Natural killer cell (primary cell): Measurements from ENCODE around the gene OR1K1. TPM values are rescaled to one million over a fixed set of nuclear protein-coding genes. Genes with fewer than 3 reads are reported as not detected.

ENCODE experiments used
- ATAC-seq, 3 donors: fragments of 150-1000 bp in 2 of 3; fragments of 200-7000 bp in 1 of 3; cut with Tn5 transposase; 1 replicate in 1 of 3; 2 replicates in 2 of 3; pipeline ENCODE4 v1.10.0; 2021; ENCODE audit warnings: mild to moderate bottlenecking in 2 of 3, moderate library complexity in 2 of 3
- DNase-seq, 2 donors: peaks; one replicate each; pipeline versions ENCODE4 v3.0.0 to v3.0.0-alpha.2; 2013 to 2021; ENCODE audit warnings: mixed read lengths in 1 of 2
- H3K27ac ChIP-seq: one replicate; pipeline ENCODE4 v1.5.1; 2013; ENCODE audit warnings: mild to moderate bottlenecking, low read length
- H3K27me3 ChIP-seq: one replicate; pipeline ENCODE4 v1.6.1; 2013; ENCODE audit warnings: low read length; ENCODE audit not compliant: control insufficient read depth, insufficient read depth
- H3K36me3 ChIP-seq: one replicate; pipeline ENCODE4 v1.6.1; 2013; ENCODE audit warnings: low read length; ENCODE audit not compliant: control insufficient read depth, insufficient read depth
- H3K4me1 ChIP-seq: one replicate; pipeline ENCODE4 v1.6.1; 2013; ENCODE audit warnings: low read length; ENCODE audit not compliant: control insufficient read depth, insufficient read depth
- H3K4me3 ChIP-seq: one replicate; pipeline ENCODE4 v1.5.1; 2013; ENCODE audit warnings: low read length
- H3K9me3 ChIP-seq: one replicate; pipeline ENCODE4 v1.6.1; 2013; ENCODE audit warnings: low read length; ENCODE audit not compliant: control insufficient read depth, insufficient read depth
- H3K27ac Mint-ChIP-seq, 2 donors: one replicate each; pipeline ENCODE4 v1.8.0; 2022; ENCODE audit warnings: mild to moderate bottlenecking in 2 of 2, mixed read lengths in 2 of 2, moderate library complexity in 1 of 2
- H3K27me3 Mint-ChIP-seq, 2 donors: one replicate each; pipeline ENCODE4 v1.8.0; 2022; ENCODE audit warnings: low read depth in 2 of 2, mixed read lengths in 2 of 2
- H3K36me3 Mint-ChIP-seq: one replicate; pipeline ENCODE4 v1.8.0; 2022; ENCODE audit warnings: mixed read lengths
- H3K4me1 Mint-ChIP-seq, 2 donors: one replicate each; pipeline ENCODE4 v1.8.0; 2022; ENCODE audit warnings: mixed read lengths in 2 of 2
- H3K4me3 Mint-ChIP-seq: one replicate; pipeline ENCODE4 v1.8.0; 2022; ENCODE audit warnings: mild to moderate bottlenecking, moderate library complexity, mixed read lengths
- H3K9me3 Mint-ChIP-seq, 2 donors: one replicate each; pipeline ENCODE4 v1.8.0; 2022; ENCODE audit warnings: mixed read lengths in 2 of 2
- CTCF ChIP-seq: fragments of 200-600 bp; IDR thresholded peaks from one replicate; pipeline ENCODE4 v1.8.0; 2022; ENCODE audit warnings: antibody characterized with exemption
- WGBS: methylation state at CpG from one replicate; pipeline ENCODE4 v1.1.7; 2013; ENCODE audit warnings: missing lambda C conversion rate; ENCODE audit not compliant: insufficient coverage; 5-methylcytosine and 5-hydroxymethylcytosine counted together
- intact Hi-C: fragments of 100-400 bp; cut with micrococcal nuclease; formaldehyde crosslinking; loops from one replicate; pipeline ENCODE4 v1.14.2; 2022
- total RNA-seq, 4 donors: library from RNA; stranded (reverse); fragments of 120-200 nt in 1 of 4; gene quantifications; one replicate each; pipeline versions ENCODE4 v1.2.3 to v1.2.4, GENCODE V29; 2013 to 2022

The OR1K1 gene
- total RNA-seq, 3 donors from 2014 or later (not counting 1 experiment from before 2014, with no cell fraction given): not detected

- Histone ChIP-seq H3K27me3 (no peaks in the 10 kb centered on the region), H3K27ac (no peak overlapping the region), H3K36me3 (no peaks in the 10 kb centered on the region), H3K4me3 (no peak overlapping the region), H3K4me1 (peaks cover 10% of the 10 kb centered on the region), H3K9me3 (no peaks in the 10 kb centered on the region)
- H3K27ac Mint-ChIP-seq: no peak overlapping the region
- 9% methylated on average over 8 of the region's 8 CpGs for WGBS
- peak; percentile 69 to 90 for DNase-seq
- TF ChIP-seq CTCF: peak; percentile 91
- peak; percentile 88 to 99 (median 97) for ATAC-seq
- peaks cover 3 to 14% of the 10 kb centered on the region in 2 donors for H3K4me1 Mint-ChIP-seq
- no peaks in the 10 kb centered on the region for H3K27me3 Mint-ChIP-seq
- intact Hi-C loops: loop anchor here (1.0 to 10.0 kb wide), 6 partner anchors 345 to 715 kb away; partner anchors contain the start of genes MRRF and RBM18
- no peak overlapping the region for H3K4me3 Mint-ChIP-seq
- no peaks in the 10 kb centered on the region for H3K9me3 Mint-ChIP-seq
- no peaks in the 10 kb centered on the region for H3K36me3 Mint-ChIP-seq
Measured at GRCh38 chr9:122810306-122810946, 10.5 kb downstream of the OR1K1 start.

- ATAC-seq: no peak
- peaks cover 3% of the 10 kb centered on the region for H3K36me3 ChIP-seq
- H3K36me3 Mint-ChIP-seq: no peaks in the 10 kb centered on the region
- DNase-seq: no peak
- peaks cover 15 to 27% of the 10 kb centered on the region in 2 donors for H3K4me1 Mint-ChIP-seq
- no peaks in the 10 kb centered on the region for H3K27me3 ChIP-seq
- H3K27ac ChIP-seq: no peak overlapping the region
- no peak overlapping the region for H3K4me3 ChIP-seq
- intact Hi-C loops: loop anchor here (10.0 kb wide), 1 partner anchor 548 kb away; the partner anchor contains the start of genes MRRF and RBM18
- no peak for TF ChIP-seq CTCF
- H3K9me3 Mint-ChIP-seq: no peaks in the 10 kb centered on the region
- no peaks in the 10 kb centered on the region for H3K27me3 Mint-ChIP-seq
- H3K27ac Mint-ChIP-seq: no peak overlapping the region
- H3K4me3 Mint-ChIP-seq: no peak overlapping the region
- H3K4me1 ChIP-seq: peaks cover 23% of the 10 kb centered on the region
- H3K9me3 ChIP-seq: no peaks in the 10 kb centered on the region
- WGBS: 100% methylated on average over 1 of the region's 4 CpGs
Measured at GRCh38 chr9:122812736-122813135, 12.8 kb downstream of the OR1K1 start.

- Histone ChIP-seq H3K4me1 (peaks cover 17% of the 10 kb centered on the region), H3K27me3 (no peaks in the 10 kb centered on the region), H3K4me3 (no peak overlapping the region), H3K27ac (no peak overlapping the region), H3K36me3 (peaks cover 11% of the 10 kb centered on the region), H3K9me3 (no peaks in the 10 kb centered on the region)
- TF ChIP-seq CTCF: no peak
- Mint-ChIP-seq H3K27ac (peak overlapping the region; percentile 54 to 94), H3K9me3 (no peaks in the 10 kb centered on the region), H3K4me1 (peaks cover 15 to 20% of the 10 kb centered on the region in 2 donors), H3K36me3 (no peaks in the 10 kb centered on the region), H3K27me3 (no peaks in the 10 kb centered on the region), H3K4me3 (no peak overlapping the region)
- ATAC-seq (no peak), DNase-seq (no peak)
- 64% methylated on average over 5 of the region's 6 CpGs for WGBS
- intact Hi-C loops: loop anchor here (10.0 kb wide), 1 partner anchor 550 kb away; the partner anchor contains the start of genes MRRF and RBM18
Measured at GRCh38 chr9:122814545-122814944, 14.6 kb downstream of the OR1K1 start.
